KBM-7 (cell line): ENCODE measurements around the gene FBXL19.

ENCODE experiments used
- DNase-seq: peaks from one replicate; pipeline ENCODE4 v3.0.0-alpha.2; 2015
- in situ Hi-C: fragments of 300-500 bp; cut with MboI; formaldehyde crosslinking; loops from 2 replicates; pipeline ENCODE4 v1.14.3; 2020; ENCODE audit warnings: low sequenced_read_pairs, low pct_unique_long_range_greater_than_20kb, mixed read lengths

Gene FBXL19

DNA sequence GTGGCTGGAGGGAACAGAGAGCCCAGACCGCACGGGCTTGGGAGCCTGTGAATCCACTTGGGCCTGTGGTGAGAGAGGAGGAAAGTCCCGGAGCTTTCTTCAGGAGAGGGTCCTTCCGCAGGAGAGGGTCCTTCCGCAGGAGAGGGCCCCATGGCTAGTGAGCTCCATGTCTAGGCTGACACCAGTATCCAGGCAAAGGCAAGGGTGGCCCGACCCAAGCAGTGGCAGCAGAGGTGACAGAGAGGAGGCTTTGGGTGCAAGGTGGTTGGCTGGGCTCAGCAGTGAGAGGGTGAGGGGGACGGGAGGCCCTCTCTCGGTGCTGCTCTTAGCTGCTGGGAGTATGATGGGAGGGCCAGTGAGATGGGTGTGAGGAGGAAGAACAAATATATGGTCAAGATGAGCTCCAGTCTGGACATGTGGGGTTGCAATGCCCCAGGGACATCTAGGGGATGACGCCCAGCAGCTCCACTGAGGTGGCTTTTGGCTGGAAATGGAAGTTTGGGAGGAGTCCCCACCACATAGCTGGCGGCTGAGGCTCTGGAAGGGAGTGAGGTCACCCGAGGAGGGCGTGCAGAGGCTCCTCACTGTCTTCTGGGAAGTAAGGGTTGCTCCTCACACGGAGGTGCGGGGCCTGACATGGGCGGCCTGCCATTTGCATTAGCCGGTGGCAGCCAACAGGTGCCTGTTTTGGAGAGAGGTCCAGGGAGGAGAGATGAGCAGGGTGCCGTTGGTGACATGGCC is 59.3 kb downstream of the FBXL19 start:
- in situ Hi-C loops: no loop called here
- DNase-seq: no peak

DNA sequence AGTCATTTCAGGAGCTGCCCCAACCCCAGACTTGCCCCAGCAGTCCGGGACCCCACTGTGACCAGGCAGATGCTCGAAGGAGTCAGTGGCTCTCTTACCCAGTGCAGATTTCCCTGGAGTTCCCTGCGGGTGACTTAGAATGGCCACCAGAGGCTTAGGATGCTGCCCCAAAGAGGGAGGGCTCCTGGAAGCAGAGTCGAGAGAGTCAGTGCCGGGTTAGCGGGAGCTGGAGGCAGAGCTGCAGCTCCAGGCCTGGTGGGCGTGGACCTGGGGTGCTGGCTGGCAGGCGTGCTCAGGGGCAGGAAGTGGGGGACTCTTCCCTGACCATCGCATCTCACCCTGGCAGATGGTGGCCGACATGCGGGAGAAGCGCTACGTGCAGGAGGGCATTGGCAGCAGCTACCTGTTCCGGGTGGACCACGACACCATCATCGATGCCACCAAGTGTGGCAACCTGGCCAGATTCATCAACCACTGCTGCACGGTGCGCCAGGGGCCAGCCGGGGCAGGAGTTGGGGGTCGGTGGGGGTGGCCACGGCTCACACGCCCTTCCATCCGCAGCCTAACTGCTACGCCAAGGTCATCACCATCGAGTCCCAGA is 60.0 kb downstream of the FBXL19 start:
- in situ Hi-C loops: no loop called here
- no peak for DNase-seq

DNA sequence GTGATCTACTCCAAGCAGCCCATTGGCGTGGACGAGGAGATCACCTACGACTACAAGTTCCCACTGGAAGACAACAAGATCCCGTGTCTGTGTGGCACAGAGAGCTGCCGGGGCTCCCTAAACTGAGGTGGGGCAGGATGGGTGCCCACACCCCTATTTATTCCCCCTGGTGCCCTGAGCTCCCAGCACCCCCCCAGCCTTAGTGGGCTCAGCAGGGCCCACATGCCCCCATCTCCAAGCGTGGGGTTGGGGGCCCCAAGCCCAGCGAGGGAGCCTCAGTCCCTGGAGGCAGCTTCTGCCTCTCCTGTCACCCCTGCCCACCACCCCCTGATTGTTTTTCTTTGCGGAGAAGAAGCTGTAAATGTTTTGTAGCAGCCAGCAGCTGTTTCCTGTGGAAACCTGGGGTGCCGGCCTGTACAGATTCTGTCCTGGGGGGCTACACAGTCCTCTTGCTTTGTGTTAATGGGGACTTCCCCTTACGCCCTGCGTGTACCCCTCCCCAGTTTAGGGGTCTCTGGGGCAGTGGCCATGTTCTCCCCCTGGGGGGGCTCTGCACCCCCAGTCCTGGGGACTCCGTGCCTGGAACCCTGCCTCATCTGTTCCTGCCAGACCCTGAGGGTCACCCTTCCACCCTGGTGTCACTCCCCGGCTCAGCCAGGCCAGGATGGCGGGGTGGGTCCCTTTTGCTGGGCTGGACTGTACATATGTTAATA is 60.7 kb downstream of the FBXL19 start:
- in situ Hi-C loops: no loop called here
- DNase-seq: no peak

DNA sequence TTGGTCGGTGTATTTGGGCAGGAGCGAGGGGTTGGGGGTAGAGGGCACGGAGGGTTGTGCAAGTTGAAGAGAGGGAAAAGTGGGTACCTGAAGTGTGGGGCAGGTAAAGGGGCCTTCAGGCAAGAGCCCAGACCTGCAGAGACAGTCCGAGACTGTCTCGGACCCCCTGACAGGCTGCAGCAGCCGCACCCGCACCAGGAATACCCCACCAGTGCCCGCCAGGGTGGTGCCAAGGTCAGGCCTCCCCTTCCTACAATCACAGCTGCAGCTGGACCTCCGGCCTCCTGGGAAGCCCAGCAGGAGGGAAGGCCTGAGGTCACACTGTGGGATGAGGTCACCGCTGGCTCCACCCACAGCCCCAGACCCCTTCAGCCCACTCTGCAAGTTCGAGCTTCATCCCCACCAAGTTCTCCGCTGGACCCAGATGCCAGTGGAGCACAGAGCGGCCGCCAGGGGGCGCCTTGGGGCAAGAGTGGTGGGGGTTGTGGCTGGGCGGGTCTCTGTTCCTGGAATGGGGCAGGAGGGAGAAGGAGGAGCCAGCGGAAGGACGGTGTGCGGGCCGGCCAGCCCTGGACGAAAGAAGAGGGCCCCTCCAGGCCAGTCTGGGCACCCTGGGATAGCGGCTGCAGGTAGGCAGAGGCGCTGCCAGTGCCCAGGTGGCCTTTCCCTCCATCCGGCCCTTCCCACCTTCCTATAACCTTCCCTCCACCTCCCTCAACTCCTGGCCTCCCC is 61.5 kb downstream of the FBXL19 start, which contains the start of gene HSD3B7:
Gene HSD3B7, plus strand, starts transcription at position 539 of the 732 bp plus-strand sequence. CDS start 452 bp downstream, outside the sequence.
- peak; percentile 85 for DNase-seq
- in situ Hi-C loops: no loop called here

DNA sequence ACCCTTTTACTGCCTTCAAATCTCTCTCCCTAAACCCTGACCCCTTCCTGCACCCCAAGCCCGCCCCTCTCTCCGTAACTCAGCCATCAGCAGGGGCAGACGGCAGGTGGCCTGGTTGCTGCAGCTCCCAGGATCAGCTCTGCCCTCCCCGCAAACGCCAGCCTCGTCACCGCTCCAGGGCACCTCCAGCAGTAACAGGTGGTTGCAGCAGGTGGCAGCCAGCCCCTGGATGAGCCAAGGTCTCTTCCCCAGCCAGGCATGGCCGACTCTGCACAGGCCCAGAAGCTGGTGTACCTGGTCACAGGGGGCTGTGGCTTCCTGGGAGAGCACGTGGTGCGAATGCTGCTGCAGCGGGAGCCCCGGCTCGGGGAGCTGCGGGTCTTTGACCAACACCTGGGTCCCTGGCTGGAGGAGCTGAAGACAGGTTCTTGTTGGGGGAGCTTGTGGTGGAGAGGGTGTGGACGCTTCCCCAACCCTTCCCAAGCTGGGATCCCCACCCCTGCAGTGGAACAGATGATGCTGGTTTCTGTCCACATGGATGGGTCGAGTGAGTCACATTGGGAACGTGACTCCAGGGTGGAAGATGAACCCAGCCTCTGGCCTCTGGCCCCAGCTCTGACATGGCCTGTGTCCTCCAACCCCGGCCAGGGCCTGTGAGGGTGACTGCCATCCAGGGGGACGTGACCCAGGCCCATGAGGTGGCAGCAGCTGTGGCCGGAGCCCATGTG is 62.2 kb downstream of the FBXL19 start:
- in situ Hi-C loops: no loop called here
- DNase-seq: no peak

DNA sequence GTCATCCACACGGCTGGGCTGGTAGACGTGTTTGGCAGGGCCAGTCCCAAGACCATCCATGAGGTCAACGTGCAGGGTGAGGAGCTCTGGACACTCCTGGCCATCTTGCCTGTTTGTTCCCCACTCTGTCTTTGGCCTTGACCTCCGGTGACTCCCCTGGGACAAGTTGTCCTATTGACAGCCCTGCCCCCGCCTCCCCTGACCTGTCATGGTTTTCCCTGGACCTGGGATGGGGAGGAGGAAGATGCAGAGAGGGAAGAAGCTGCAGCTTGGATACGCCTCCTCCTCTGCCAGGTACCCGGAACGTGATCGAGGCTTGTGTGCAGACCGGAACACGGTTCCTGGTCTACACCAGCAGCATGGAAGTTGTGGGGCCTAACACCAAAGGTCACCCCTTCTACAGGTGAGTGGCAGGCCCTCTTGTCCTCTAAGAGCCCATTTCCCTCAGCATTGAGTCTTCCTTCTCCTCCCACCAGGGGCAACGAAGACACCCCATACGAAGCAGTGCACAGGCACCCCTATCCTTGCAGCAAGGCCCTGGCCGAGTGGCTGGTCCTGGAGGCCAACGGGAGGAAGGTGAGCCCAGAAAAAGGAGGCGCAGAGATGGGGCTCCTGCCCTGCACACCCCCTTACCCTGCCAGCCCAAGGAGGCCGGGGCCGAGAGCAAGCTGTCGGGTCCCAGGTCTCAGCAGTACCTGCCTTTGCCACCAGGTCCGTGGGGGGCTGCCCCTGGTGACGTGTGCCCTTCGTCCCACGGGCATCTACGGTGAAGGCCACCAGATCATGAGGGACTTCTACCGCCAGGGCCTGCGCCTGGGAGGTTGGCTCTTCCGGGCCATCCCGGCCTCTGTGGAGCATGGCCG is 63.0 kb downstream of the FBXL19 start:
- in situ Hi-C loops: no loop called here
- no peak for DNase-seq

DNA sequence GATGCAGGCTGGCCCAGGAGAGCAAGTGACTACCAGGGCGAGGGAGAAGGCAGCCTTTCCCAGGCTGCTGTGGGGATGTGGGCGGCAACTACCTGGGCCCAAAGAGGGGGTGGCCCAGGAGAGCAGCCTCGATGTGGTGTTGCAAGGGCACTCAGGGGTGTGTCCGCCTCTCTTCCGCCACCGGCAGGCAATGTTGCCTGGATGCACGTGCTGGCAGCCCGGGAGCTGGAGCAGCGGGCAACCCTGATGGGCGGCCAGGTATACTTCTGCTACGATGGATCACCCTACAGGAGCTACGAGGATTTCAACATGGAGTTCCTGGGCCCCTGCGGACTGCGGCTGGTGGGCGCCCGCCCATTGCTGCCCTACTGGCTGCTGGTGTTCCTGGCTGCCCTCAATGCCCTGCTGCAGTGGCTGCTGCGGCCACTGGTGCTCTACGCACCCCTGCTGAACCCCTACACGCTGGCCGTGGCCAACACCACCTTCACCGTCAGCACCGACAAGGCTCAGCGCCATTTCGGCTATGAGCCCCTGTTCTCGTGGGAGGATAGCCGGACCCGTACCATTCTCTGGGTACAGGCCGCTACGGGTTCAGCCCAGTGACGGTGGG is 64.3 kb downstream of the FBXL19 start:
- in situ Hi-C loops: no loop called here
- no peak for DNase-seq

DNA sequence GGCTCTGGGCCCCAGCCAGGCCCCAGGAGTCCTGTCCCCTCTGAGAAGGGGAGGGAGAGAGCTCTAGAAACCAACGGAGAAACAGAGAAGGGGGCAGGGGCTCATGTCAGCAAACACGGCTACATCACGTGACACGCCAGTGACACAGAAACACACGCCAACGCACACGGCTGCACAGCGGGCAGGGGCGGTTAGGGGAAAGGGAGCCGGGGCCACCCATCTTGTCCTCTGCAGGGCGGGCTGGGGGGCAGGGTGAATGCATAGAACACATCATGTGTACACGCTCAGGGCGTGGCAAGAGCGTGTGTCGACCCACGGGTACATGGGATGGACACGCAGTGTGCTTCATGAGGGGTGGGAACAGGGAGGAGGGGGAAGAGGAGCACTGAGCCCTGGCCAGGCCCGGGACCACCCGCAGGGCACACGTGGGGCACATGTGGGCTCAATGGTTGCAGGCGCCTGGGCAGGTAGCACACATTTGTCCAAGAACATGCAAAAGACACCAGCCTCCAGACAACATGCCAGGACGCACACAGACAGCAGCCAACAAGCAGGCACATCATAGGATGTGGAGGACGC is 66.2 kb downstream of the FBXL19 start:
- no peak for DNase-seq
- in situ Hi-C loops: no loop called here

DNA sequence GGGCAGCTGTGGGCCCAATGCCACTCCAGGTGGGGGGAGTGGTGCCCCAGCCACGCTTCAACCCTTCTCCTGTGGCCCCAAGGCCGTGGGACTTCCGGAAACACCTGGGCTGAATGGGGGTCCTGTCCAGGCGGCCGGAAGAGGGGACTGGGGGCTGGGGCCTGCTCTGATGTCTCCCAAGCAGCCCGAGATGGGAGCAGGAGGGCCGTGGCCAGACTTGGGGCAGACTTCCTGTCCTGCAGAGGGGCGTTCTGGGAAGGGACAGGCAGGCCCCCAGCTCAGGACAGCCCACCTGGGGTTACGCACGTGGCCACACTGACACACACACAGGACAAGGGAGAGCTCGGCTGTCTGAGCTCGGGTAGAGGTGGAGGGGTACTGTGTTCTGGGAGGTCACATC is 66.7 kb downstream of the FBXL19 start:
- in situ Hi-C loops: no loop called here
- no peak for DNase-seq

DNA sequence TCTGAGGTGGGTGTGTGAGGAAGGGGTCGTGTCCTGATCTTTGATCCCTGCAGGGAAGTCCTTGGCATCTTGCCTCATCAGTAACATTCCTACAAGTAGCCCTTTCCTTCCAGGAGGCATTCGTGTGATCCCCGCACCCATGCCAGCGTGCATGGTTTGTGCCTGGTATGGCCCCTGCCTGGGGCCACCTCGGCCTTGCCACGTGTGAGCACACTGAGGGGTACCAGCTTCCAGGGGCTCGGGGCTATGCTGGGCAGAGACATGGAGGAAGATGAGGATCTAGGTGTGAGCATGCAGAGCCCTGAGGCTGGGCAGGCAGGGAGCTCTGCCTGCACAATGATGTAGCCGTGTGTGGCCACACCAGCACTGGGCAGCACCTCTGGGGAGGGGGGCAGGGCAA is 67.7 kb downstream of the FBXL19 start:
- DNase-seq: no peak
- in situ Hi-C loops: no loop called here

DNA sequence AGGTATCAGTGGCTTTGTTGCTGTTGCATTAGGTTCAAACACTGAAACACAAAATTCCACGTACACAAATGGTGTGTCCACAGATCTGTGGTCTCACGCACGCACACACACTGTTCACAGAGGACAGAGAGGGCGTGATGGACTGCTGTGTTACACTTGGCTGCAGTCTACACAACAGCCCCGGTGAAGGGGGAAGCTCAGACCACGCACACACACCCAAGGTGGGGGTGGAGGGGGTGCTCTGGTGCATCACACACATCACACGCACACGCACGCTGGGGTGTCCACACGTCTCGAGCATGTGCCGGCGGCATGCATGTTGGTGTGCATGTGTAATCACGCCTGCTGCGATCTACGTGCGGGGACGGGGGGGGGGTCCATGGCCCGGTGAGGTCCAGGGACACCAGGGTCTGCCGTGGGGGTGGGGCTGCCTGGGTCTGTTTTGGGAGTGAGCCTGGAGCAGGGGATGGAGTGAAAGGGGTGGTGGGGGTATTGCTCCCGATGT is 69.0 kb downstream of the FBXL19 start:
- no peak for DNase-seq
- in situ Hi-C loops: no loop called here

DNA sequence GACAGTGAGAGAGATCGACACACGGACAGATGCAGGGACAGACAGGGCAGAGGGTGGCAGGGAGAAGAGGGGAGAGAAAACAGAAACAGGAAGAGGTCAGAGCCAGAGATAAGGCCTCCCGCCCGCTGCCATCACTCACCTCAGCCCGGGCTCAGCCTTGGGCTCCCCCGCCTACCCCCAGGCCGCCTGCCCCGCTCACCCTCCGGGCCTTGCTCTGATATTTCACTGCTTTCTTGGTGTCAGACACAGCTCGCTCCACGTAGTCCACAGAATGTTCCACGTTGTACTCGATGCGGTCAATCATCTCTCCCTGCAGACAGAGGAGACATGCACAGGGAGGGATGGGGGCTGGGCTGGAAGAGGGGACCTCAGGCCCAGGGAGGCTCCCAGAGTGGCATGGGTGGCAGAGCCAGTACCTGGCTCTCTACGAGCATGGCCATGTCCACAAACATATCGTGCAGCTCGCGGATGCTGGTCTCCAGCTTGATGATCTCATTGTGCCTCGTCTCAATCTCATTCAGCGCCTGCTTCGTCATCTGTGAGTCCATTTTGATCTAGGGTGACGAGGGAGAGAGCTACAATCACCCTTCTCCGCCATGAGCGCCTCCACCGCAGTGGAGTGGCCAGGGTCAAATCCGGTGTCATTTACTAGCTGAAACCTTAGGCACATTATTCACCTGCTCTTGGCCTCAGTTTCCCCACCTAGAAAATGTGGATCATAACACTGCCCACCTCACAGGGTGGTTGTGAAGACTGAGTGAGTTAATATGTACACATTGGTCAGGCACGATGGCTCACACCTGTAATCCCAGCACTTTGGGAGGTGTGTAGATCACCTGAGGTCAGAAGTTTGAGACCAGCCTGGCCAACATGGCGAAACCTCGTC is 69.8 kb downstream of the FBXL19 start:
- DNase-seq: peak; percentile 58
- in situ Hi-C loops: no loop called here

DNA sequence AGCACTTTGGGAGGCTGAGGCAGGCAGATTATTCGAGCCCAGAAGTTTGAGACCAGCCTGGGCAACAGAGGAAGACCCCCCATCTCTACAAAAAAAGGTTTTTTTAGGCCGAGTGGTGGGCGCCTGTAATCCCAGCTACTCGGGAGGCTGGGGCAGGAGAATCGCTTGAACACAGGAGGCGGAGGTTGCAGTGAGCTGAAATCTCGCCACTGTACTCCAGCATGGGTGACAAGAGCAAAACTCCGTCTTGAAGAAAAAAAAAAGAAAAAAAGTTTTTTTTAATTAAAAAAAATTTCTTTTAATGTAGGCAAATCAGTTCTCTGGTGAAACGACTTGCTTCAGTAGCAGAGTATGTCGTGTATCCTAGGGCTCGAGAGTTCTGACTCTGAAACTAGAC is 72.6 kb downstream of the FBXL19 start:
- in situ Hi-C loops: no loop called here
- no peak for DNase-seq

DNA sequence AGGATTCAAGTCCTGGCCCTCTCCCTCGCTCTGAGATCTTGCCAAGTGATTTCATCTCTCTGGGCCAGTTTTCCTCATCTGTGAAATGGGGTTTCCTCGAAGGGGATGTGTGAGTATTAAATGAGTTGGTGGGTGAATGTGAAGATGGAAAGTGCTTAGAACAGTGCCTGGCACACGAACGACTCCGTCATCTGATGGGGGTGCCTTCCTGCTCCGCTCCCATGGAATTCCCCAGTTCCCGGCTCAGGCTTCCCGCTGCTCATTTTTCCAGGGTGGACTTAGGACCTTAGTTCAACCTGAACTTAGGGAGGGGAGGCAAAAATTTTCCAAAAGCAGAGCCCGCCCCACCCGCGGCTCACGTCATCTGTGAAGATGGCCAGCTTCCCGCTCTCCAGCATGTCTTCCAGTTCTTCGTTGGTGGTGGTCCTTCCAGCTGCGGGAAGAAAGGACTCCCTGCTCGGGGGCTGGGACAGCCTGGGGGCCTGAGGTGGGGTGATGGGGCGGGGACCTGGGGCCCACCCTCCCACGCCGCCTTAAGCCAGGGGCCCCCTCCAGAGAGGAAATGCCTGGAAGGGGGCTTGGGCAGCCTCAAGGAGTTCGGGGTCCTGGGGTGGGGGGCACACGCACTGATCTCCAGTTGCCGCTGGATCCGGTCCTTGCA is 73.1 kb downstream of the FBXL19 start:
- in situ Hi-C loops: no loop called here
- no peak for DNase-seq

DNA sequence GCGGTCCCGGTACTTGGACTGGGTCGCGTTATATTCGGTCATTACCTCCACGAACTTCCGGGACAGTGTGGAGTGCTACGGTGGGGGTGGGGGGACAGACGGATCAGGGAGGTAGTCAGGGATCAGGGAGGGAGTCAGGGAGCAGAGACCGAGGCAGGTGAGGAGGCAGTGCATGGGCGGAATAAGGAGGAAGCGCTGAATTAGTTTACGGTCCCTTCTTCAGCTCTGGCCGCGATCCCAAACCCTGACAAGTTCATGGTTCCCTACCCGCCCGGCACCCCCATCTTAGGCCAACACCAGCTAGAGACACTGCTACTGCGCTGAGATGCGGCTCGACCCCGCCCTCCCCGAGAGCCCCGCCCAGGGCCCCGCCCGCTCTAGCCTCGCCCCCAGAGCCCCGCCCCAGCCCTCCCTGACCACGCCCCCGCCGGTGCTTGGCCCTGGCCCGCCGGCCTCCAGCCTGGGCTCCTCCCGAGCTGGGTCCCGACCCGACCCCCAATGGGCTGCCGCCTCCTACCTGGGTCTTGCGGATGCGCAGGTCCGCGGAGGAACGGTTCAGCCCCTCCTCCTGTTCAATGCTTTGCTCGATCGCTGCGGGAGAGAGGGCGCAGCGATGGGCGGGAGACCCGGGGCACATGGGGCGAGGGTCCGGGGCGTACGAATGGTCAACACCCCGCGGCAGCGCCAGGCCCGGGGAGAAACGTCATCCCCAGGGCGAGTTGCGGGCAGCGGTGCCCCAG is 73.8 kb downstream of the FBXL19 start:
- in situ Hi-C loops: no loop called here
- DNase-seq: no peak
